Measurements from ENCODE around the gene PPAT. TPM values are rescaled to one million over a fixed set of nuclear protein-coding genes. Genes with fewer than 3 reads are reported as not detected.
A peak's percentile ranks its signal among the peaks of the same experiment; 100 is the strongest.

Gene PPAT
- total RNA-seq, 1 experiment from 2014 or later = 35.9 TPM

GRCh38 chr4:56414135-56414670 lies 21.2 kb downstream of the PPAT start:
- Histone ChIP-seq H3K36me3 (ENCODE audit: low read depth, low read length) (no peaks in the 10 kb centered on the region), H3K4me2 (ENCODE audit: low read length) (no peak overlapping the region), H4K20me1 (ENCODE audit: low read length) (peaks cover 9% of the 10 kb centered on the region; the same call in 1 of the 2 replicates), H3K4me1 (ENCODE audit: insufficient read depth, low read length) (peaks cover 24% of the 10 kb centered on the region), H3F3A (ENCODE audit: low read length, unreplicated experiment) (peaks cover 6% of the 10 kb centered on the region), H3K27ac (ENCODE audit: low read length) (no peak overlapping the region), H3K79me2 (ENCODE audit: low read length) (peaks cover 92% of the 10 kb centered on the region), H3K9me3 (ENCODE audit: low read length) (no peaks in the 10 kb centered on the region), H3K9me2 (replicated peaks; ENCODE audit: low read length) (no peaks in the 10 kb centered on the region), H3K27me3 (ENCODE audit: low read length) (no peaks in the 10 kb centered on the region), H3K4me3 (ENCODE audit: low read length) (no peak overlapping the region), H2AFZ (ENCODE audit: low read length) (no peak overlapping the region), H3K9ac (ENCODE audit: low read length) (no peak overlapping the region)
- DNase-seq = no peak
- ATAC-seq = no peak
- ChIA-PET CTCF (no interaction called here), POLR2A (ENCODE audit: unreplicated experiment) (no interaction called here)
- no TSS peak for BruUV-seq (replicated peaks)
- intact Hi-C loops (cut with micrococcal nuclease) = no loop called here
- TF ChIP-seq, protein P1, sequence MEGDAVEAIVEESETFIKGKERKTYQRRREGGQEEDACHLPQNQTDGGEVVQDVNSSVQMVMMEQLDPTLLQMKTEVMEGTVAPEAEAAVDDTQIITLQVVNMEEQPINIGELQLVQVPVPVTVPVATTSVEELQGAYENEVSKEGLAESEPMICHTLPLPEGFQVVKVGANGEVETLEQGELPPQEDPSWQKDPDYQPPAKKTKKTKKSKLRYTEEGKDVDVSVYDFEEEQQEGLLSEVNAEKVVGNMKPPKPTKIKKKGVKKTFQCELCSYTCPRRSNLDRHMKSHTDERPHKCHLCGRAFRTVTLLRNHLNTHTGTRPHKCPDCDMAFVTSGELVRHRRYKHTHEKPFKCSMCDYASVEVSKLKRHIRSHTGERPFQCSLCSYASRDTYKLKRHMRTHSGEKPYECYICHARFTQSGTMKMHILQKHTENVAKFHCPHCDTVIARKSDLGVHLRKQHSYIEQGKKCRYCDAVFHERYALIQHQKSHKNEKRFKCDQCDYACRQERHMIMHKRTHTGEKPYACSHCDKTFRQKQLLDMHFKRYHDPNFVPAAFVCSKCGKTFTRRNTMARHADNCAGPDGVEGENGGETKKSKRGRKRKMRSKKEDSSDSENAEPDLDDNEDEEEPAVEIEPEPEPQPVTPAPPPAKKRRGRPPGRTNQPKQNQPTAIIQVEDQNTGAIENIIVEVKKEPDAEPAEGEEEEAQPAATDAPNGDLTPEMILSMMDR (conservative IDR thresholded peaks at IDR 0.05; ENCODE audit: low read depth, low read length) = no peak
- no peak for TF ChIP-seq EZH2phosphoT487 (IDR thresholded peaks at IDR 0.05; ENCODE audit: borderline replicate concordance, low read length)
- TF ChIP-seq EZH2 (IDR thresholded peaks at IDR 0.05; ENCODE audit: low read length, unreplicated experiment) = no peak

DNA sequence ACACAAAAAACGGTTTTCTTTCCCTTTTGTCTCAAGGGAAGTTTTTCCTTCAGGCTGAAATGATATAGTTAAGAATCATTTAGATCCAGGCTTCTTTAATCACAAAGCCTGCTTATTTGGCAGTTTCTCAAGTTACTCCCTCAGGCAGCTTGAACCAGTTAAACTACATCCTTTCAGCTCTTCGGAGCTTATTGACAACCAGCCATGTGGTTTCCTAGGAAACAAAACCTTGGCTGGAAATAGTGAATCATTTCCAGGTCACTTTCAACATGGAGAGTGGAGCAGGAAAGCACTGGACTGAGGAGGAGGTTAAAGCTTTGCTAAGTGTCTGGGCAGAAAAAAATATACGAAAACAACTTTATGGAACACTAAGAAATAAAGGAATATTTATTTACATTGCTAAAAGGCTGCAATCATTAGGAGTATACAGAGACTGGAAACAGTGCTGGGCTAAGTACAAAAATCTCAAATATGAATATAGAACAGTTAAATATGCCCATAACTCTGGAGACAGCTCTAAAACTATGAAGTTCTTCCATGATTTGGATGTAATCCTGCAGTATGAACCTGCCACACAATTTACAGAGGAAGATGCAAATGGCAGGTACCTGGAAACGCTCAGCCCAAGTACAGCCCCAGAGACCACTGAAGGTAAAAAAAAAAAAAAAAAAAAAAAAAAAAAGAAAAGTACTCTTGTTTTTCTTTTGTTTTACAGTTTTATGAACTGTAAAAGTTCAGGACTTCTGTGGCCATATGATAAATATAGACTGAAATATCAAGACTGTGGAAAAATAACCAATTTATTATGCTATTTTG lies 25.0 kb downstream of the PPAT start:
- BruUV-seq (replicated peaks) = TSS peak; percentile 93
- intact Hi-C loops (cut with micrococcal nuclease) = loop anchor here (1.0 kb wide), 2 partner anchors 23 to 24 kb away; partner anchors contain the start of gene AASDH
- H3K79me2 ChIP-seq (ENCODE audit: low read length) = peaks cover 84% of the 10 kb centered on the region
- H4K20me1 ChIP-seq (ENCODE audit: low read length) = peaks cover 12% of the 10 kb centered on the region; the same call in 1 of the 2 replicates
- DNase-seq (peak; percentile 100), ATAC-seq (peak; percentile 88)
- peak overlapping the region; percentile 72 for H3K4me2 ChIP-seq (ENCODE audit: low read length)
- H2AFZ ChIP-seq (ENCODE audit: low read length) = no peak overlapping the region
- H3K4me1 ChIP-seq (ENCODE audit: insufficient read depth, low read length) = peaks cover 25% of the 10 kb centered on the region
- peak overlapping the region; percentile 46 for H3K4me3 ChIP-seq (ENCODE audit: low read length)
- H3K36me3 ChIP-seq (ENCODE audit: low read depth, low read length) = peaks cover 17% of the 10 kb centered on the region
- CTCF ChIA-PET = no interaction called here
- peak overlapping the region; percentile 8; the same call in 1 of the 2 replicates for H3K9ac ChIP-seq (ENCODE audit: low read length)
- POLR2A ChIA-PET (ENCODE audit: unreplicated experiment) = interaction anchor here (0.6 to 1.4 kb wide), 6 partner anchors 23 to 424 kb away, joined by 3 to 6 read pairs (median 4); partner anchors contain the start of genes AASDH and PPAT
- H3K27me3 ChIP-seq (ENCODE audit: low read length) = no peaks in the 10 kb centered on the region
- peaks cover 6% of the 10 kb centered on the region for H3F3A ChIP-seq (ENCODE audit: low read length, unreplicated experiment)
- TF ChIP-seq, protein P1 (conservative IDR thresholded peaks at IDR 0.05; ENCODE audit: low read depth, low read length) = no peak
- TF ChIP-seq EZH2phosphoT487 (IDR thresholded peaks at IDR 0.05; ENCODE audit: borderline replicate concordance, low read length) (no peak), EZH2 (IDR thresholded peaks at IDR 0.05; ENCODE audit: low read length, unreplicated experiment) (no peak)
- H3K9me3 ChIP-seq (ENCODE audit: low read length) = no peaks in the 10 kb centered on the region
- no peaks in the 10 kb centered on the region for H3K9me2 ChIP-seq (replicated peaks; ENCODE audit: low read length)
- peak overlapping the region; percentile 65 for H3K27ac ChIP-seq (ENCODE audit: low read length)
